Measurements from ENCODE around the gene BBS12. TPM values are rescaled to one million over a fixed set of nuclear protein-coding genes. Genes with fewer than 3 reads are reported as not detected.

The BBS12 gene
- total and polyA plus RNA-seq, 2 donors (not counting 1 experiment from before 2014, with no cell fraction given) = 0.25 to 3.4 TPM

- no peak overlapping the region for H3K27ac ChIP-seq (ENCODE audit: low read length in 2 of 2)
- no peaks in the 10 kb centered on the region for H3K79me2 ChIP-seq (ENCODE audit: control insufficient read depth, insufficient read depth, low read length)
- CTCF ChIA-PET = no interaction called here
- WGBS (ENCODE audit: insufficient coverage) = no CpG with 5 or more reads among the region's 4 CpGs
- ATAC-seq (ENCODE audit: low read depth) (no peak), DNase-seq (no peak)
- H3K4me2 ChIP-seq (replicated peaks; ENCODE audit: low read depth, low read length, poor library complexity, severe bottlenecking) = no peak overlapping the region
- H3K9me3 ChIP-seq (ENCODE audit: control extremely low read depth in 1 of 3, control insufficient read depth in 2 of 3, insufficient read depth in 1 of 3, low read length in 2 of 3) = no peaks in the 10 kb centered on the region
- Mint-ChIP-seq H3K27ac (no peak overlapping the region), H3K4me1 (peaks cover 2% of the 10 kb centered on the region), H3K9me3 (ENCODE audit: insufficient read depth) (no peaks in the 10 kb centered on the region), H3K4me3 (no peak overlapping the region), H3K27me3 (peaks cover 7% of the 10 kb centered on the region)
- intact Hi-C loops (cut with micrococcal nuclease) = no loop called here
- H2AFZ ChIP-seq (ENCODE audit: insufficient read depth, low read depth, low read length, poor library complexity, severe bottlenecking) = no peak overlapping the region
- no peaks in the 10 kb centered on the region for H3K4me1 ChIP-seq (ENCODE audit: control insufficient read depth in 2 of 2, insufficient read depth in 2 of 2, low read length in 2 of 2)
- H3K27me3 ChIP-seq (replicated peaks in 1 of 4; ENCODE audit: control extremely low read depth in 1 of 4, control insufficient read depth in 3 of 4, insufficient read depth in 4 of 4, low read length in 3 of 4) = peaks cover 0 to under 1% (median 0%) of the 10 kb centered on the region in 4 experiments
- no peaks in the 10 kb centered on the region for H3K36me3 ChIP-seq (replicated peaks in 1 of 2; ENCODE audit: control extremely low read depth in 1 of 2, control insufficient read depth in 1 of 2, extremely low read depth in 1 of 2, insufficient read depth in 2 of 2, low read length in 1 of 2)
- H3K4me3 ChIP-seq (ENCODE audit: control extremely low read depth in 1 of 5, extremely low read depth in 1 of 5, insufficient read depth in 1 of 5, low read depth in 2 of 5, low read length in 4 of 5) = no peak overlapping the region
- H4K20me1 ChIP-seq (ENCODE audit: control insufficient read depth, insufficient read depth, low read length, poor library complexity, severe bottlenecking) = no peaks in the 10 kb centered on the region
- H3K9ac ChIP-seq (ENCODE audit: low read length) = no peak overlapping the region
- no peak for TF ChIP-seq CTCF (IDR thresholded peaks at IDR 0.05)
- TF ChIP-seq EZH2 (IDR thresholded peaks at IDR 0.05; ENCODE audit: borderline replicate concordance, insufficient read depth, low read depth, low read length, poor library complexity, severe bottlenecking) = no peak
- POLR2A ChIA-PET = no interaction called here
Observed at GRCh38 chr4:122712782-122713181, 19.7 kb upstream of the BBS12 start.

- no peak for TF ChIP-seq CTCF (IDR thresholded peaks at IDR 0.05)
- TF ChIP-seq EZH2 (IDR thresholded peaks at IDR 0.05; ENCODE audit: borderline replicate concordance, insufficient read depth, low read depth, low read length, poor library complexity, severe bottlenecking) = no peak
- POLR2A ChIA-PET = no interaction called here
- H3K4me3 Mint-ChIP-seq = no peak overlapping the region
- Histone ChIP-seq H3K4me2 (replicated peaks; ENCODE audit: low read depth, low read length, poor library complexity, severe bottlenecking) (no peak overlapping the region), H3K4me1 (ENCODE audit: control insufficient read depth in 2 of 2, insufficient read depth in 2 of 2, low read length in 2 of 2) (no peaks in the 10 kb centered on the region), H3K4me3 (ENCODE audit: control extremely low read depth in 1 of 5, extremely low read depth in 1 of 5, insufficient read depth in 1 of 5, low read depth in 2 of 5, low read length in 4 of 5) (no peak overlapping the region), H3K79me2 (ENCODE audit: control insufficient read depth, insufficient read depth, low read length) (no peaks in the 10 kb centered on the region), H3K36me3 (replicated peaks in 1 of 2; ENCODE audit: control extremely low read depth in 1 of 2, control insufficient read depth in 1 of 2, extremely low read depth in 1 of 2, insufficient read depth in 2 of 2, low read length in 1 of 2) (no peaks in the 10 kb centered on the region), H3K27me3 (replicated peaks in 1 of 4; ENCODE audit: control extremely low read depth in 1 of 4, control insufficient read depth in 3 of 4, insufficient read depth in 4 of 4, low read length in 3 of 4) (peaks cover 0 to 3% (median 0%) of the 10 kb centered on the region in 4 experiments), H3K27ac (ENCODE audit: low read length in 2 of 2) (no peak overlapping the region), H3K9me3 (ENCODE audit: control extremely low read depth in 1 of 3, control insufficient read depth in 2 of 3, insufficient read depth in 1 of 3, low read length in 2 of 3) (no peaks in the 10 kb centered on the region), H2AFZ (ENCODE audit: insufficient read depth, low read depth, low read length, poor library complexity, severe bottlenecking) (no peak overlapping the region), H3K9ac (ENCODE audit: low read length) (no peak overlapping the region), H4K20me1 (ENCODE audit: control insufficient read depth, insufficient read depth, low read length, poor library complexity, severe bottlenecking) (no peaks in the 10 kb centered on the region)
- H3K9me3 Mint-ChIP-seq (ENCODE audit: insufficient read depth) = no peaks in the 10 kb centered on the region
- no peak overlapping the region for H3K27ac Mint-ChIP-seq
- ATAC-seq (ENCODE audit: low read depth) (no peak), DNase-seq (no peak)
- peaks cover 2% of the 10 kb centered on the region for H3K4me1 Mint-ChIP-seq
- CTCF ChIA-PET = no interaction called here
- WGBS (ENCODE audit: insufficient coverage) = no CpG with 5 or more reads among the region's 5 CpGs
- H3K27me3 Mint-ChIP-seq = peaks cover 13% of the 10 kb centered on the region
- intact Hi-C loops (cut with micrococcal nuclease) = loop anchor here (5.0 kb wide), 1 partner anchor 813 kb away; no protein-coding TSS in a partner anchor
Observed at GRCh38 chr4:122715221-122715620, 17.3 kb upstream of the BBS12 start.

Data from B cell (primary cell).